Prostate gland (tissue), 2 donors: Measurements from ENCODE around the gene HDAC4. TPM values are rescaled to one million over a fixed set of nuclear protein-coding genes. Genes with fewer than 3 reads are reported as not detected.

Experiments
- DNase-seq: peaks from one replicate; pipeline ENCODE4 v3.0.0-alpha.2; 2019; ENCODE audit warnings: low spot score
- H3K27ac ChIP-seq, 2 donors: fragments of 200-600 bp; sonication (generic); 2 replicates each; pipeline ENCODE4 v1.5.1; 2017 to 2019
- H3K27me3 ChIP-seq: fragments of 200-600 bp; sonication (generic); replicated peaks from 2 replicates; pipeline ENCODE4 v1.5.1; 2019; ENCODE audit not compliant: insufficient read depth
- H3K36me3 ChIP-seq, 2 donors: fragments of 200-600 bp; sonication (generic); 1 replicate in 1 of 2; 2 replicates in 1 of 2; pipeline versions ENCODE4 v1.5.1 to v1.8.1; 2017 to 2019
- H3K4me1 ChIP-seq: fragments of 200-600 bp; sonication (generic); replicated peaks from 2 replicates; pipeline ENCODE4 v1.5.1; 2019
- H3K4me3 ChIP-seq, 2 donors: fragments of 200-600 bp; sonication (generic); 2 replicates each; pipeline ENCODE4 v1.5.1; 2017 to 2019
- H3K9me3 ChIP-seq: fragments of 200-600 bp; sonication (generic); 2 replicates; pipeline ENCODE4 v1.5.1; 2017
- POLR2A ChIP-seq: fragments of 450-650 bp; IDR thresholded peaks from one replicate; pipeline ENCODE4 v1.6.1; 2016; ENCODE audit warnings: antibody characterized with exemption, mild to moderate bottlenecking
- POLR2AphosphoS5 ChIP-seq: sonication (generic); formaldehyde crosslinking; IDR thresholded peaks from one replicate; pipeline ENCODE4 v1.6.1; 2017; ENCODE audit warnings: antibody characterized with exemption
- WGBS: methylation state at CpG from one replicate; pipeline ENCODE4 v1.1.5; 2018; 5-methylcytosine and 5-hydroxymethylcytosine counted together
- intact Hi-C: fragments of 100-400 bp; cut with DNase I; formaldehyde crosslinking; loops from one replicate; pipeline ENCODE4 v1.14.2; 2022
- total RNA-seq, 2 donors: library from RNA; depleted of rRNA; stranded (reverse); fragments of >200 nt; gene quantifications; one replicate each; pipeline ENCODE4 v1.1.0, GENCODE V29; 2016
- TF ChIP-seq, protein P1 (sequence below), 4 experiments: fragments of 200-600 bp in 2 of 4; fragments of 450-650 bp in 2 of 4; sonication (generic) in 2 of 4; IDR thresholded peaks; 1 replicate in 3 of 4; 2 replicates in 1 of 4; pipeline ENCODE4 v1.5.1; 2016 to 2019; ENCODE audit warnings: antibody characterized with exemption in 4 of 4, mild to moderate bottlenecking in 2 of 4, moderate library complexity in 2 of 4

The HDAC4 gene
- total RNA-seq, 2 donors from 2014 or later: 41.8 to 44.2 TPM

DNA sequence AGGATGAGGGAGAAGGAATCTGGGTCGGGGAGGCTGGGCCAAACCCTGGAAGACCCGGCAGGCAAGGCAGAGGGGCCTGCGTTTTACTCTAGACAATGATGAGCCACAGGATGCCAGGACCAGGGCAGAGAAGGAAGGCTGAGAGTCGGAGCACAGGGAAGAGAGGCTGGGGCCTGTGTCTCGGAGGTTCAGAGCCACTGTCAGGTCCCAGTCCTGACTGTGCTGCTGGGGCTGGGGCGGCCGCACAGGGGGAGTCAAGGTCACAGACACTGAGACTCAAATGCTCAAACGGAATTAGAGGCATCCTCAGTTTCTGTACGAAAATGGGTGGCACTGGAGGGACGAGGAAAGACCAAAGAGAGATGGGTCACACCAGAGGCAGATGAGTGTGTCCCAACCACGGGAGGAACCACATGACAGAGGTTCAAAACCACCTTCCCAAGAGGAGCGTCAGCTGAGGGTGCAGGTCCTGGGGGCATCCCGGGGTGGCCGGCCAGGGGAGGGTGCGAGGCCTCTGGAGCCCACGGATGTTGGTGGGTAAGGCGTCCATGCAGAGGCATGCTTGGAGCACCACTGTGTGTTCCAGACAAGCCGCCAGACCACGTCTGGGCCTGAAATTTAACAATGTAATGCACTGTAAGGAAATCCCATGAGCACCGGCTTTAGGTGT is 14.7 kb downstream of the HDAC4 start:
- no peaks in the 10 kb centered on the region for H3K36me3 ChIP-seq
- no peaks in the 10 kb centered on the region for H3K9me3 ChIP-seq
- intact Hi-C loops: no loop called here
- no peaks in the 10 kb centered on the region for H3K27me3 ChIP-seq
- TF ChIP-seq, protein P1, sequence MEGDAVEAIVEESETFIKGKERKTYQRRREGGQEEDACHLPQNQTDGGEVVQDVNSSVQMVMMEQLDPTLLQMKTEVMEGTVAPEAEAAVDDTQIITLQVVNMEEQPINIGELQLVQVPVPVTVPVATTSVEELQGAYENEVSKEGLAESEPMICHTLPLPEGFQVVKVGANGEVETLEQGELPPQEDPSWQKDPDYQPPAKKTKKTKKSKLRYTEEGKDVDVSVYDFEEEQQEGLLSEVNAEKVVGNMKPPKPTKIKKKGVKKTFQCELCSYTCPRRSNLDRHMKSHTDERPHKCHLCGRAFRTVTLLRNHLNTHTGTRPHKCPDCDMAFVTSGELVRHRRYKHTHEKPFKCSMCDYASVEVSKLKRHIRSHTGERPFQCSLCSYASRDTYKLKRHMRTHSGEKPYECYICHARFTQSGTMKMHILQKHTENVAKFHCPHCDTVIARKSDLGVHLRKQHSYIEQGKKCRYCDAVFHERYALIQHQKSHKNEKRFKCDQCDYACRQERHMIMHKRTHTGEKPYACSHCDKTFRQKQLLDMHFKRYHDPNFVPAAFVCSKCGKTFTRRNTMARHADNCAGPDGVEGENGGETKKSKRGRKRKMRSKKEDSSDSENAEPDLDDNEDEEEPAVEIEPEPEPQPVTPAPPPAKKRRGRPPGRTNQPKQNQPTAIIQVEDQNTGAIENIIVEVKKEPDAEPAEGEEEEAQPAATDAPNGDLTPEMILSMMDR (IDR thresholded peaks at IDR 0.05): no peak
- TF ChIP-seq POLR2A (no peak), POLR2AphosphoS5 (no peak)
- DNase-seq: no peak
- no peak overlapping the region for H3K27ac ChIP-seq
- no peaks in the 10 kb centered on the region for H3K4me1 ChIP-seq
- no peak overlapping the region for H3K4me3 ChIP-seq
- WGBS: 88% methylated on average over 20 of the region's 20 CpGs

DNA sequence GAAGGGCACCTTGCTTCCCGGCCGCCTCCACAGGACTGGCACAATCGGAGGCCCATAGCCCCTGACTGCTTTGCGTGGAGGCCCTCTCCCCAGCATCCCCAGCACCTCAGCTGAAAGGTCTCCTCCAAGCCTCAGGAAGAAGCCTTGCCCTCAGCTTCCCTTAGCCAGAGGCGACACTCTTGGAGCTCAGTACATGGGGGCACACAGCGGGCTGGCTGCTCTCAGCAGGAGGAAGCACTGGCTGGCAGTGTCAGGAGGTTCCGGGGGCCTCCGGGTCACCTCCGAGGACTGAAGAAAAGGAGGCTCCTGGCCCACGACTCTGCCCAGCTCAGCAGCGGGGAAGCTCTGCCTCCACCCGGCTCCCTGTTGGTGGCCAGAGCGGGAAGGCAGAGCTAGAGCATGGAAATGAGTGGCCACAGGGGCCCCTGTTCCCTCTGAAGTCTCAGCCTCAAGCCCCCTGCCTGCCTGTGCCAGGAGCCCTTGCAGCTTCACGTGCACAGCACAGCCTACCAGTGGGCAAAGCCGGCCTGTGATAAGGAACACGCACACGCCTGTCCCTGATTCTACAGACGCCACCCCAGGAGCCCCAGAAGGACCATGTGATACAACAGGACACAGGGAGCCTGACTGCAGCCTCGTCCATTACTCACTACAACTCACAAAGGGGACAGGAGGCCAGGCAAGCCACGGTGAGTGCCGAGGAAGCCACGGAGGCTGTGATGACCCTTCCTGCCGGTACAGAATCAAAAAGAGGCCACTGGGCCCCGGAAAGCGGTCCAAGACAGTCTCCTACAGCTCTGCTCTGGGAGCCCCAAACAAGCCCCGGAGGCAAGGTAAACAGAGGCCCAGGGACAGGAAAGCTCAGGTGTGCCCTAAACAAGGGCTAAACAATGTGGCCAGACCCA is 15.5 kb downstream of the HDAC4 start:
- no peaks in the 10 kb centered on the region for H3K9me3 ChIP-seq
- no peak overlapping the region for H3K4me3 ChIP-seq
- no peaks in the 10 kb centered on the region for H3K27me3 ChIP-seq
- DNase-seq: no peak
- no peaks in the 10 kb centered on the region for H3K36me3 ChIP-seq
- H3K4me1 ChIP-seq: no peaks in the 10 kb centered on the region
- WGBS: 95% methylated on average over 26 of the region's 26 CpGs
- no peak overlapping the region for H3K27ac ChIP-seq
- intact Hi-C loops: no loop called here
- TF ChIP-seq POLR2A (no peak), POLR2AphosphoS5 (no peak)
- TF ChIP-seq, protein P1 (IDR thresholded peaks at IDR 0.05): no peak

DNA sequence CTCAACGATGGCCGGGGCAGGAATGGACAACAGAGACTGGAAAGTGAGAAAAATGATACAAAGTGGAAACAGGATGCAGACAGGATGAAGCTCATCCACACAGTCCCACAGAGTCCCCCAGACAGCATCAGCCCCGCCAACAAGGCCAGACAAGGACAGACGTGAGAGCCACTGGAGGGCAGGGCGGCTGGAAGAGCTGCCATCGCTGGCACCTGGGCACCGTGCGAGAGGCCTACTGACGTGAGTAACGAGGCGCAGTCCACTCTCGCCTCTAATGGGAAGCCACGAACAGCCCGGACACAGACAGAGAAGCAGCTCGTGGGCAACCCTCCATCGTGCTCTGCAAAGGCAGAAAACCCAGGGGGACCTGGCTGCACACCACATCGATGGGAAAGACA is 17.1 kb downstream of the HDAC4 start:
- TF ChIP-seq POLR2A: no peak
- TF ChIP-seq, protein P1 (IDR thresholded peaks at IDR 0.05): no peak
- TF ChIP-seq POLR2AphosphoS5: no peak
- Histone ChIP-seq H3K9me3 (no peaks in the 10 kb centered on the region), H3K4me1 (no peaks in the 10 kb centered on the region), H3K27ac (no peak overlapping the region), H3K36me3 (no peaks in the 10 kb centered on the region), H3K4me3 (no peak overlapping the region), H3K27me3 (no peaks in the 10 kb centered on the region)
- DNase-seq: no peak
- WGBS: 95% methylated on average over 17 of the region's 17 CpGs
- intact Hi-C loops: no loop called here

DNA sequence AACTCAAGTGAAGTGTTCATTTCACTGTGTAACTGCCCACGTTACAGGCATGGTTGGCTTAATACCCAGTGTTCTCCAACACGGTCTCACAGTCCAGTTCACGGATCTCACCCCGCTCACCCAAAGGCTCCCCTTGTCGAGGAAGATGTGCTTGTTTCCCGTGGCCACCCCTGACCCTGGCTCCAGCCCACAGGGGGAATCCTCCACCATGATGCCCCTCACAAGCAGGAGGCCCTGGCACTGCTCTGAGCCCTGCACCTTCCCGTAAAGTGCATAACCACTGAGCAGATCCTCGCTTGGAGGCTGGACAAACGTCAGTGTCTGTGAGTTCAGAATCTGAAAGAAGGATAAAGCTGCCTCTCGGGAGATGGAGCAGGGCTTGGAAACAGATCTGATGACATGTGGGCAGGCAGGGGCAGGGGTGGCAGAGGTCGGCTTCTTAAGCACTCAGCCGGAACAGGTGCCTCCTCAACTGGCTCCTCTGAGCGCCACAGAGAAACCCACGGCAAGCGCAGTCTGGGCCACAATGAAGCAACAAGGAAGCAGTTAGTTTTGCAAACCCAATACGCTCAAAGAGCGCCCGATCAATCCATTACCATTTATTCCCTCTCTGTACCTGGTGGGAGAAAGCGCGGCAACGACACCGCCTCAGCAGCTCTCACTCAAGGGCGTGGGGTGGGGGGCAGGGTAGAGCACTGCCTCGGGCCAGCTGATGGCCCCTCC is 17.6 kb downstream of the HDAC4 start:
- no peak for DNase-seq
- 94% methylated on average over 24 of the region's 24 CpGs for whole genome bisulfite sequencing
- intact Hi-C loops: no loop called here

More for the DNA sequence above, 17.6 kb downstream of the HDAC4 start:
- no peaks in the 10 kb centered on the region for H3K36me3 ChIP-seq
- H3K27ac ChIP-seq: no peak overlapping the region
- no peaks in the 10 kb centered on the region for H3K27me3 ChIP-seq
- no peaks in the 10 kb centered on the region for H3K4me1 ChIP-seq
- TF ChIP-seq POLR2A: no peak
- TF ChIP-seq, protein P1 (IDR thresholded peaks at IDR 0.05): no peak
- no peak for TF ChIP-seq POLR2AphosphoS5
- H3K9me3 ChIP-seq: no peaks in the 10 kb centered on the region
- H3K4me3 ChIP-seq: no peak overlapping the region
